Measurements from ENCODE around the gene LGI4.

LGI4 gene

GRCh38 chr19:35122687-35123551 lies 11.9 kb downstream of the LGI4 start:
- no peak for DNase-seq

- no peak for DNase-seq
These were observed 14.0 kb downstream of the LGI4 start for GRCh38 chr19:35120898-35121297.

GRCh38 chr19:35120492-35120891 lies 14.4 kb downstream of the LGI4 start:
- DNase-seq: no peak

GRCh38 chr19:35119578-35120155 lies 15.2 kb downstream of the LGI4 start:
- no peak for DNase-seq

- no peak for DNase-seq
These were observed 15.8 kb downstream of the LGI4 start for GRCh38 chr19:35119091-35119490.

- DNase-seq: no peak
These were observed 16.4 kb downstream of the LGI4 start for GRCh38 chr19:35118268-35119020.

GRCh38 chr19:35117799-35118198 lies 17.1 kb downstream of the LGI4 start:
- no peak for DNase-seq

GRCh38 chr19:35117116-35117515 lies 17.7 kb downstream of the LGI4 start:
- DNase-seq: no peak

- no peak for DNase-seq
These were observed 18.6 kb downstream of the LGI4 start for GRCh38 chr19:35116072-35116801.

GRCh38 chr19:35115177-35115951 lies 19.5 kb downstream of the LGI4 start, which contains the start of gene FXYD3:
TSS of gene FXYD3 (plus strand) at chr19:35115823. CDS start at chr19:35119377, 3,554 bp downstream.
- no peak for DNase-seq

- peak; percentile 71 for DNase-seq
These were observed 20.3 kb downstream of the LGI4 start for GRCh38 chr19:35114353-35115176.

GRCh38 chr19:35112995-35113688 lies 21.7 kb downstream of the LGI4 start:
- DNase-seq: no peak

GRCh38 chr19:35110974-35111373 lies 23.9 kb downstream of the LGI4 start:
- DNase-seq: no peak

- DNase-seq: no peak
These were observed 25.3 kb downstream of the LGI4 start for GRCh38 chr19:35109395-35110112.

GRCh38 chr19:35108730-35109129 lies 26.1 kb downstream of the LGI4 start:
- no peak for DNase-seq

GRCh38 chr19:35107545-35107944 lies 27.3 kb downstream of the LGI4 start:
- DNase-seq: no peak

GRCh38 chr19:35106898-35107541 lies 27.8 kb downstream of the LGI4 start:
- DNase-seq: no peak

GRCh38 chr19:35106291-35106583 lies 28.6 kb downstream of the LGI4 start:
- DNase-seq: no peak
